HK-2 (cell line): ENCODE data around the gene CCDC81.
"Not testable (repeated sequence)": the region's sequence is repeated elsewhere in the genome, so short reads cannot be mapped to it uniquely, and the experiment has no call there.

Experiments used
- DNase-seq: peaks from one replicate; pipeline ENCODE4 v3.0.0-alpha.2; 2018; ENCODE audit not compliant: unreplicated experiment

Gene CCDC81

GRCh38 chr11:86374586-86374985 lies at the start of gene CCDC81:
TSS of gene CCDC81 (plus strand) at chr11:86374887. CDS start at chr11:86375164, 277 bp downstream.
- DNase-seq, result no peak

- DNase-seq, result no peak
Observed at GRCh38 chr11:86335131-86335767, 39.4 kb upstream of the CCDC81 start.

GRCh38 chr11:86337227-86337626 lies 37.5 kb upstream of the CCDC81 start:
- DNase-seq, result no peak

- no peak for DNase-seq
Observed at GRCh38 chr11:86341382-86341781, 33.3 kb upstream of the CCDC81 start.

GRCh38 chr11:86346513-86346912 lies 28.2 kb upstream of the CCDC81 start:
- no peak for DNase-seq

- DNase-seq, result no peak
Observed at GRCh38 chr11:86355256-86355655, 19.4 kb upstream of the CCDC81 start.

GRCh38 chr11:86357412-86357811 lies 17.3 kb upstream of the CCDC81 start:
- DNase-seq, result not testable (repeated sequence)

- no peak for DNase-seq
Observed at GRCh38 chr11:86358720-86359119, 16.0 kb upstream of the CCDC81 start.

- DNase-seq, result no peak
Observed at GRCh38 chr11:86360775-86361395, 13.8 kb upstream of the CCDC81 start.

GRCh38 chr11:86363424-86363823 lies 11.3 kb upstream of the CCDC81 start:
- no peak for DNase-seq

- no peak for DNase-seq
Observed at GRCh38 chr11:86365546-86365945, 9.1 kb upstream of the CCDC81 start.

- no peak for DNase-seq
Observed at GRCh38 chr11:86369668-86370067, 5.0 kb upstream of the CCDC81 start.

- no peak for DNase-seq
Observed at GRCh38 chr11:86370171-86370570, 4.5 kb upstream of the CCDC81 start.

GRCh38 chr11:86370922-86371594 lies 3.6 kb upstream of the CCDC81 start:
- peak; percentile 46 for DNase-seq

- DNase-seq, result no peak
Observed at GRCh38 chr11:86372041-86372440, 2.6 kb upstream of the CCDC81 start.

- DNase-seq, result no peak
Observed at GRCh38 chr11:86372586-86372985, 2.1 kb upstream of the CCDC81 start.

GRCh38 chr11:86374069-86374468 lies 618 bp upstream of the CCDC81 start:
- DNase-seq, result no peak

- DNase-seq, result no peak
Observed at GRCh38 chr11:86377972-86378371, 3.3 kb downstream of the CCDC81 start.

GRCh38 chr11:86380295-86381059 lies 5.8 kb downstream of the CCDC81 start:
- DNase-seq, result no peak

GRCh38 chr11:86383041-86383955 lies 8.6 kb downstream of the CCDC81 start:
- no peak for DNase-seq

GRCh38 chr11:86386283-86386682 lies 11.6 kb downstream of the CCDC81 start:
- DNase-seq, result no peak
